Measurements from ENCODE around the gene ZC3H7B.

GRCh38 chr22:41405588-41405987 is 104.3 kb downstream of the ZC3H7B start:
- no peak for TF ChIP-seq CTCF (IDR thresholded peaks at IDR 0.05)
- no peak for TF ChIP-seq CEBPB (IDR thresholded peaks at IDR 0.05)
- TF ChIP-seq POLR2AphosphoS2 (conservative IDR thresholded peaks at IDR 0.05; ENCODE audit: low read length) = no peak
- TF ChIP-seq SMC3 (IDR thresholded peaks at IDR 0.05) = no peak
- no peak for TF ChIP-seq POLR2A (IDR thresholded peaks at IDR 0.05; ENCODE audit: low read length)

Data from A549 (cell line).